ENCODE measurements around the gene EMILIN1. TPM values are rescaled to one million over a fixed set of nuclear protein-coding genes. Genes with fewer than 3 reads are reported as not detected.

Gene EMILIN1
- total and polyA plus RNA-seq, 2 donors (not counting 1 experiment from before 2014, with no cell fraction given): 0.24 to 0.52 TPM

DNA sequence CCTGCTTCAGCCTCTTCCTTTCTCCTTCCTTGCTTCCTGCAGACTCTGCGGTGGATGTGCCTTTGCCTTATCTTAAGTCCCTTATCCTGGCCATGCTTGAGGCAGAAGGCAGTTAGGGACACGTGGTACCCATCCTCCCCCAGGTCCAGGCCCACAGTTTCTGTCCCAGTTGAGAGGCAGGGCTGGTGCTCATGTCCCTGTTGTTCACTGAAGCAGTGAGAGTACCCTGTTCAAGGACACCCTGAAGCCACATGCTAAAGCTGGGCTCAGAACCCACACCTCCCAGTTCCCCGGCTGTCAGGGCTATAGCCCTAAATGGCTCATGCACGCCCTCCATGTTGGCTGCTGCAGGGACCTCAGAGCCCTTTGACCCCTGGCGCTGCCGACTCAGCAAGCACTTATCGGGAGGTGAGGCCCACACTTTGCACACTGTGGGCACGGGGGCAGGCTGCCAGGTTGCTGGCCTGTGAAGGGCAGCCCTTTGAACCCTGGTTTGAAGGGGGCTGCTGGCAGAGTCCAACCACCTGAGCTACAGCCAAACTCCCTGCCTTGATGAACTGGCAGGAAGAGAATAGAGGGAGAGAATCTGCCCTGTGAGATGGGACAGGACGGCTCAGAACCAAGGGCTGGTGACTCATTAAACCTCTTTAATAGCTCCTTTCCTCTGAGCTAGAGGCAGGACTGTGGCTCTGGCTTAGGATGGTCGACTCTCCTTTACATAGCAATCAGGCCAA, 14.4 kb downstream of the EMILIN1 start:
- Mint-ChIP-seq H3K4me1 (peaks cover 11% of the 10 kb centered on the region), H3K9me3 (ENCODE audit: insufficient read depth) (no peaks in the 10 kb centered on the region), H3K4me3 (no peak overlapping the region), H3K27me3 (no peaks in the 10 kb centered on the region), H3K27ac (no peak overlapping the region)
- DNase-seq: no peak
- H3K79me2 ChIP-seq (ENCODE audit: control insufficient read depth, insufficient read depth, low read length): no peaks in the 10 kb centered on the region
- 86% methylated on average over 10 of the region's 10 CpGs for WGBS (ENCODE audit: insufficient coverage)
- CTCF ChIA-PET: interaction anchor here (0.7 to 1.3 kb wide), 2 partner anchors 187 to 189 kb away, joined by 3 to 5 read pairs; no protein-coding TSS in a partner anchor
- no peak overlapping the region for H3K27ac ChIP-seq (ENCODE audit: low read length in 2 of 2)
- H3K9ac ChIP-seq (ENCODE audit: low read length): no peak overlapping the region
- no peaks in the 10 kb centered on the region for H3K9me3 ChIP-seq (ENCODE audit: control extremely low read depth in 1 of 3, control insufficient read depth in 2 of 3, insufficient read depth in 1 of 3, low read length in 2 of 3)
- intact Hi-C loops (cut with micrococcal nuclease): no loop called here
- no peaks in the 10 kb centered on the region for H4K20me1 ChIP-seq (ENCODE audit: control insufficient read depth, insufficient read depth, low read length, poor library complexity, severe bottlenecking)
- no peaks in the 10 kb centered on the region for H3K36me3 ChIP-seq (replicated peaks in 1 of 2; ENCODE audit: control extremely low read depth in 1 of 2, control insufficient read depth in 1 of 2, extremely low read depth in 1 of 2, insufficient read depth in 2 of 2, low read length in 1 of 2)
- POLR2A ChIA-PET: no interaction called here
- no peak overlapping the region for H3K4me2 ChIP-seq (replicated peaks; ENCODE audit: low read depth, low read length, poor library complexity, severe bottlenecking)
- H3K4me3 ChIP-seq (ENCODE audit: control extremely low read depth in 1 of 5, extremely low read depth in 1 of 5, insufficient read depth in 1 of 5, low read depth in 2 of 5, low read length in 4 of 5): no peak overlapping the region
- H3K4me1 ChIP-seq (ENCODE audit: control insufficient read depth in 2 of 2, insufficient read depth in 2 of 2, low read length in 2 of 2): peaks cover 6 to 9% of the 10 kb centered on the region in 2 donors
- no peak for TF ChIP-seq EZH2 (IDR thresholded peaks at IDR 0.05; ENCODE audit: borderline replicate concordance, insufficient read depth, low read depth, low read length, poor library complexity, severe bottlenecking)
- ATAC-seq (ENCODE audit: low read depth): no peak
- H2AFZ ChIP-seq (ENCODE audit: insufficient read depth, low read depth, low read length, poor library complexity, severe bottlenecking): no peak overlapping the region
- H3K27me3 ChIP-seq (replicated peaks in 1 of 4; ENCODE audit: control extremely low read depth in 1 of 4, control insufficient read depth in 3 of 4, insufficient read depth in 4 of 4, low read length in 3 of 4): no peaks in the 10 kb centered on the region

GRCh38 chr2:27093430-27094352, 15.3 kb downstream of the EMILIN1 start:
- Histone ChIP-seq H4K20me1 (ENCODE audit: control insufficient read depth, insufficient read depth, low read length, poor library complexity, severe bottlenecking) (no peaks in the 10 kb centered on the region), H3K27me3 (replicated peaks in 1 of 4; ENCODE audit: control extremely low read depth in 1 of 4, control insufficient read depth in 3 of 4, insufficient read depth in 4 of 4, low read length in 3 of 4) (no peaks in the 10 kb centered on the region), H2AFZ (ENCODE audit: insufficient read depth, low read depth, low read length, poor library complexity, severe bottlenecking) (no peak overlapping the region), H3K27ac (ENCODE audit: low read length in 2 of 2) (no peak overlapping the region), H3K4me2 (replicated peaks; ENCODE audit: low read depth, low read length, poor library complexity, severe bottlenecking) (no peak overlapping the region), H3K36me3 (replicated peaks in 1 of 2; ENCODE audit: control extremely low read depth in 1 of 2, control insufficient read depth in 1 of 2, extremely low read depth in 1 of 2, insufficient read depth in 2 of 2, low read length in 1 of 2) (no peaks in the 10 kb centered on the region), H3K4me1 (ENCODE audit: control insufficient read depth in 2 of 2, insufficient read depth in 2 of 2, low read length in 2 of 2) (peaks cover 6 to 9% of the 10 kb centered on the region in 2 donors), H3K79me2 (ENCODE audit: control insufficient read depth, insufficient read depth, low read length) (no peaks in the 10 kb centered on the region), H3K9ac (ENCODE audit: low read length) (no peak overlapping the region), H3K9me3 (ENCODE audit: control extremely low read depth in 1 of 3, control insufficient read depth in 2 of 3, insufficient read depth in 1 of 3, low read length in 2 of 3) (no peaks in the 10 kb centered on the region), H3K4me3 (ENCODE audit: control extremely low read depth in 1 of 5, extremely low read depth in 1 of 5, insufficient read depth in 1 of 5, low read depth in 2 of 5, low read length in 4 of 5) (no peak overlapping the region)
- POLR2A ChIA-PET: no interaction called here
- peaks cover 11% of the 10 kb centered on the region for H3K4me1 Mint-ChIP-seq
- no peaks in the 10 kb centered on the region for H3K27me3 Mint-ChIP-seq
- H3K27ac Mint-ChIP-seq: no peak overlapping the region
- ATAC-seq (ENCODE audit: low read depth) (no peak), DNase-seq (no peak)
- 90% methylated on average over 4 of the region's 6 CpGs for WGBS (ENCODE audit: insufficient coverage)
- H3K4me3 Mint-ChIP-seq: no peak overlapping the region
- no peak for TF ChIP-seq CTCF (IDR thresholded peaks at IDR 0.05)
- TF ChIP-seq EZH2 (IDR thresholded peaks at IDR 0.05; ENCODE audit: borderline replicate concordance, insufficient read depth, low read depth, low read length, poor library complexity, severe bottlenecking): no peak
- CTCF ChIA-PET: interaction anchor here (0.7 to 1.3 kb wide), 4 partner anchors 179 to 210 kb away, joined by 3 to 5 read pairs (median 4); no protein-coding TSS in a partner anchor
- H3K9me3 Mint-ChIP-seq (ENCODE audit: insufficient read depth): no peaks in the 10 kb centered on the region
- intact Hi-C loops (cut with micrococcal nuclease): no loop called here
